IMR-90 (cell line): ENCODE measurements around the gene PABPC1L. TPM values are rescaled to one million over a fixed set of nuclear protein-coding genes. Genes with fewer than 3 reads are reported as not detected.

Experiments
- CEBPB ChIP-seq: IDR thresholded peaks from 2 replicates; pipeline ENCODE4 v1.6.1; 2012; ENCODE audit warnings: low read depth, low read length, improper control_type of control experiment
- ELK1 ChIP-seq: fragments of 150-350 bp; IDR thresholded peaks from 2 replicates; pipeline ENCODE4 v1.6.1; 2016; ENCODE audit warnings: low read depth, mild to moderate bottlenecking, low read length, moderate library complexity, borderline replicate concordance
- FOS ChIP-seq: fragments of 150-350 bp; IDR thresholded peaks from 2 replicates; pipeline ENCODE4 v1.6.1; 2016; ENCODE audit warnings: low read depth, low read length
- USF2 ChIP-seq: fragments of 150-350 bp; IDR thresholded peaks from 2 replicates; pipeline ENCODE4 v1.6.1; 2017; ENCODE audit warnings: mild to moderate bottlenecking, antibody characterized with exemption, low read length, low read depth
- polyA plus RNA-seq, 3 experiments: library from polyadenylated mRNA; depleted of rRNA; stranded (reverse); fragments of >200 nt; gene quantifications; 2 replicates each; pipeline ENCODE4 v1.2.3, GENCODE V29; 2012; ENCODE audit warnings: low replicate concordance in 1 of 3
- total RNA-seq: library from RNA; depleted of rRNA; stranded (reverse); fragments of >200 nt; gene quantifications from 2 replicates; pipeline ENCODE4 v1.2.3, GENCODE V29; 2012

Gene PABPC1L
- total and polyA plus RNA-seq, 2 of the 4 experiments (the other 2 are of a cell fraction) = 6.1 to 82.4 TPM

GRCh38 chr20:44967207-44967807, 57.4 kb downstream of the PABPC1L start (continued):
- TF ChIP-seq USF2 = no peak
- no peak for TF ChIP-seq CEBPB
- no peak for TF ChIP-seq ELK1
- TF ChIP-seq FOS = no peak
